ENCODE data around the gene TAAR6. TPM values are rescaled to one million over a fixed set of nuclear protein-coding genes. Genes with fewer than 3 reads are reported as not detected.

Gene TAAR6
- total and polyA plus RNA-seq, 10 of the 15 experiments (the other 5 are each of a cell fraction or from before 2014, with no cell fraction given) = not detected

GRCh38 chr6:132590362-132590761, 20.2 kb downstream of the TAAR6 start:
- H3K4me1 ChIP-seq (ENCODE audit: control insufficient read depth, insufficient read depth, low read length) = no peaks in the 10 kb centered on the region
- no peak for ATAC-seq
- in situ Hi-C loops (cut with MboI) (no loop called here), intact Hi-C loops (cut with micrococcal nuclease; ENCODE audit: unreplicated experiment) (no loop called here)
- ChIA-PET POLR2A (no interaction called here), RAD21 (ENCODE audit: unreplicated experiment) (no interaction called here), SMC1A (ENCODE audit: uncharacterized antibody, unreplicated experiment) (interaction anchor here (1.0 kb wide), 1 partner anchor 10 kb away, joined by 3 read pairs; no protein-coding TSS in a partner anchor), CTCF (interaction anchor here (1.1 to 1.6 kb wide), 2 partner anchors 7 to 9 kb away, joined by 3 to 5 read pairs; no protein-coding TSS in a partner anchor)
- no peak for DNase-seq (ENCODE audit: low read depth, low spot score)
- H3K79me2 ChIP-seq (ENCODE audit: control insufficient read depth, insufficient read depth, low read length) = no peaks in the 10 kb centered on the region
- 0% methylated on average over 1 of the region's 1 CpG for WGBS (ENCODE audit: insufficient coverage, insufficient replicate concordance, low lambda C conversion rate, missing lambda C conversion rate)
- no peak overlapping the region for H3K4me3 ChIP-seq
- FAIRE-seq = no peak
- H3K9ac ChIP-seq (ENCODE audit: control insufficient read depth, insufficient read depth, low read length) = no peak overlapping the region
- no peak overlapping the region for H3K27ac ChIP-seq (ENCODE audit: control insufficient read depth, insufficient read depth)
- H3K36me3 ChIP-seq (ENCODE audit: control insufficient read depth in 2 of 2, insufficient read depth in 2 of 2, low read length in 1 of 2) = no peaks in the 10 kb centered on the region
- no peaks in the 10 kb centered on the region for H4K20me1 ChIP-seq (ENCODE audit: control insufficient read depth, insufficient read depth)
- no peaks in the 10 kb centered on the region for H3K9me3 ChIP-seq (replicated peaks; ENCODE audit: control insufficient read depth, insufficient read depth, low read length)
- no peak overlapping the region for H3K4me2 ChIP-seq (ENCODE audit: control insufficient read depth, insufficient read depth)
- no peak overlapping the region for H2AFZ ChIP-seq (ENCODE audit: control insufficient read depth, low read depth, low read length)
- BruUV-seq (replicated peaks) = no TSS peak
- no peaks in the 10 kb centered on the region for H3K27me3 ChIP-seq (replicated peaks in 1 of 2; ENCODE audit: control insufficient read depth in 2 of 2, insufficient read depth in 2 of 2, low read length in 1 of 2)
- TF ChIP-seq ASH2L (IDR thresholded peaks at IDR 0.05; ENCODE audit: borderline replicate concordance, low read depth) (no peak), POLR2AphosphoS2 (IDR thresholded peaks at IDR 0.05; ENCODE audit: low read depth, low read length) (no peak), IRF4 (IDR thresholded peaks at IDR 0.05; ENCODE audit: low read depth, low read length) (no peak), BCL3 (IDR thresholded peaks at IDR 0.05; ENCODE audit: borderline replicate concordance, insufficient read depth, low read depth, low read length, poor library complexity, severe bottlenecking) (no peak), CEBPZ (IDR thresholded peaks at IDR 0.05; ENCODE audit: low read depth, low read length) (no peak), ZBTB11 (CRISPR knock-in tag; IDR thresholded peaks at IDR 0.05) (no peak), ZNF207 (IDR thresholded peaks at IDR 0.05; ENCODE audit: borderline replicate concordance) (no peak), CBX3 (IDR thresholded peaks at IDR 0.05; ENCODE audit: borderline replicate concordance, low read depth) (no peak), NFIC (IDR thresholded peaks at IDR 0.05; ENCODE audit: low read depth, low read length) (no peak), IRF3 (IDR thresholded peaks at IDR 0.05) (no peak), RELB (IDR thresholded peaks at IDR 0.05; ENCODE audit: low read depth) (no peak)

All from GM12878 (cell line).